Thyroid gland (tissue), 4 donors: ENCODE measurements around the gene SAA4. TPM values are rescaled to one million over a fixed set of nuclear protein-coding genes. Genes with fewer than 3 reads are reported as not detected.
"Not testable (repeated sequence)": the region's sequence is repeated elsewhere in the genome, so short reads cannot be mapped to it uniquely, and the experiment has no call there.

Source experiments
- DNase-seq, 2 donors: peaks; one replicate each; pipeline ENCODE4 v3.0.0-alpha.2; 2019
- H3K27ac ChIP-seq, 3 donors: fragments of 200-600 bp; sonication (generic); 1 replicate in 2 of 3; 2 replicates in 1 of 3; pipeline ENCODE4 v1.5.1; 2016 to 2019; ENCODE audit warnings: mild to moderate bottlenecking in 1 of 3, moderate library complexity in 1 of 3
- H3K27me3 ChIP-seq: fragments of 200-600 bp; sonication (generic); one replicate; pipeline ENCODE4 v1.5.1; 2019
- H3K36me3 ChIP-seq, 2 donors: fragments of 200-600 bp; sonication (generic); one replicate each; pipeline ENCODE4 v1.5.1; 2016 to 2019
- H3K4me1 ChIP-seq, 2 donors: fragments of 200-600 bp; sonication (generic); one replicate each; pipeline ENCODE4 v1.5.1; 2017 to 2019
- H3K4me3 ChIP-seq, 3 donors: fragments of 200-600 bp; sonication (generic); replicated peaks in 1 of 3; 1 replicate in 2 of 3; 2 replicates in 1 of 3; pipeline ENCODE4 v1.5.1; 2016; ENCODE audit warnings: mild to moderate bottlenecking in 1 of 3
- H3K9me3 ChIP-seq: fragments of 200-600 bp; sonication (generic); one replicate; pipeline ENCODE4 v1.5.1; 2017
- POLR2A ChIP-seq, 2 donors: fragments of 450-650 bp; IDR thresholded peaks; one replicate each; pipeline ENCODE4 v1.6.1; 2017; ENCODE audit warnings: antibody characterized with exemption in 2 of 2, mild to moderate bottlenecking in 2 of 2, moderate library complexity in 1 of 2
- WGBS, 2 donors: methylation state at CpG; one replicate each; pipeline ENCODE4 v1.1.5; 2017; 5-methylcytosine and 5-hydroxymethylcytosine counted together
- intact Hi-C: fragments of 100-400 bp; cut with DNase I; formaldehyde crosslinking; loops from one replicate; pipeline ENCODE4 v1.15.1; 2023
- total RNA-seq, 4 donors: library from RNA; depleted of rRNA; stranded (reverse); fragments of >200 nt; gene quantifications; one replicate each; pipeline ENCODE4 v1.2.3, GENCODE V29; 2016
- TF ChIP-seq, protein P1 (sequence below), 6 experiments: fragments of 200-600 bp in 3 of 6; fragments of 450-650 bp in 3 of 6; sonication (generic) in 3 of 6; IDR thresholded peaks; one replicate each; pipeline ENCODE4 v1.5.1; 2016 to 2019; ENCODE audit warnings: antibody characterized with exemption in 6 of 6, mild to moderate bottlenecking in 2 of 6, inconsistent platforms in 1 of 6, moderate library complexity in 1 of 6

SAA4 gene
- total RNA-seq, 4 donors from 2014 or later, result not detected

DNA sequence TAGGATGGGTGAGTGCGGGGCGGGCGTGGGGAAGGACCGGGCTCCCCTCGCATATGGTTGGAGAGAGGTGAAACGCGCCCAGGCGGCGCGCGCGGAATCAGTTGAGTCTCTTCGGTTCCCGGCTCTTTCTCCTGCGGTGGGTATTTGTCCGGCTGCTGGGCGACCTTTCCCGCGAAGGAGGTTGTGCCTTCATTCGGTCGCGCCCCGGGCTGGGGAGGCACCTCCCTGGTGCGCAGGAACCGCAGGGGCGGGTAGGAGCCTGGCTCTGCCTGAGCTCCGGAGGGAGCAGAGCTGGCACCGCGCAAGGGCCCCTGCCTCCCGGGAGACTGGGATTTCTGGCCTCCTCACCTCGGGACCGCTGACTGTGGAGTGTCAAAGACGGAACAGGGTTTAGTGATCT, 27.5 kb downstream of the SAA4 start:
- intact Hi-C loops, result no loop called here
- Histone ChIP-seq H3K4me1 (no peaks in the 10 kb centered on the region), H3K9me3 (no peaks in the 10 kb centered on the region), H3K27ac (no peak overlapping the region), H3K27me3 (no peaks in the 10 kb centered on the region), H3K36me3 (no peaks in the 10 kb centered on the region), H3K4me3 (no peak overlapping the region)
- WGBS, 2 donors, result 24 to 25% methylated on average over 24 to 29 of the region's 33 CpGs
- TF ChIP-seq, protein P1, sequence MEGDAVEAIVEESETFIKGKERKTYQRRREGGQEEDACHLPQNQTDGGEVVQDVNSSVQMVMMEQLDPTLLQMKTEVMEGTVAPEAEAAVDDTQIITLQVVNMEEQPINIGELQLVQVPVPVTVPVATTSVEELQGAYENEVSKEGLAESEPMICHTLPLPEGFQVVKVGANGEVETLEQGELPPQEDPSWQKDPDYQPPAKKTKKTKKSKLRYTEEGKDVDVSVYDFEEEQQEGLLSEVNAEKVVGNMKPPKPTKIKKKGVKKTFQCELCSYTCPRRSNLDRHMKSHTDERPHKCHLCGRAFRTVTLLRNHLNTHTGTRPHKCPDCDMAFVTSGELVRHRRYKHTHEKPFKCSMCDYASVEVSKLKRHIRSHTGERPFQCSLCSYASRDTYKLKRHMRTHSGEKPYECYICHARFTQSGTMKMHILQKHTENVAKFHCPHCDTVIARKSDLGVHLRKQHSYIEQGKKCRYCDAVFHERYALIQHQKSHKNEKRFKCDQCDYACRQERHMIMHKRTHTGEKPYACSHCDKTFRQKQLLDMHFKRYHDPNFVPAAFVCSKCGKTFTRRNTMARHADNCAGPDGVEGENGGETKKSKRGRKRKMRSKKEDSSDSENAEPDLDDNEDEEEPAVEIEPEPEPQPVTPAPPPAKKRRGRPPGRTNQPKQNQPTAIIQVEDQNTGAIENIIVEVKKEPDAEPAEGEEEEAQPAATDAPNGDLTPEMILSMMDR (IDR thresholded peaks at IDR 0.05), result no peak
- TF ChIP-seq POLR2A (IDR thresholded peaks at IDR 0.05), result no peak
- DNase-seq, result no peak

DNA sequence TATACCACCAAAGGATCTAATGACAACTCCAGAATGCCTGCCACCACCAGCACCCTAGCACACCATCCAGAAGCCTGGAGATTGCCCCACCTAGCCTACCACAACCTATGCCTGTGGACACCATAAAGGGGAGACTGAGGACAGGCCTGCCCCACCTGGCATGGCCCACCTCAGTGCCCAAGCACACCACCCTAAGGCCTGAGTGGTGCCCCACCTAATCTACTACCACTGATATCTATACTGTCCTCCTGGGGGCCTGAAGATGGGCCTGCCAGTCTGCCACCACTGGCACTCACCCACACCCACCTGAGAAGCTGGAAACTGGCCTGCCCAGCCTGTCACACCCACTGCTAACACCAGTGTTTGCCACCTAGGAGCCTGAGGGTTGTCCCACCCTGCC, 31.8 kb downstream of the SAA4 start:
- Histone ChIP-seq H3K27ac (no peak overlapping the region), H3K9me3 (no peaks in the 10 kb centered on the region), H3K27me3 (no peaks in the 10 kb centered on the region), H3K4me3 (no peak overlapping the region), H3K4me1 (no peaks in the 10 kb centered on the region), H3K36me3 (no peaks in the 10 kb centered on the region)
- DNase-seq, result no peak
- no peak for TF ChIP-seq POLR2A (IDR thresholded peaks at IDR 0.05)
- TF ChIP-seq, protein P1 (IDR thresholded peaks at IDR 0.05), result no peak
- intact Hi-C loops, result no loop called here

DNA sequence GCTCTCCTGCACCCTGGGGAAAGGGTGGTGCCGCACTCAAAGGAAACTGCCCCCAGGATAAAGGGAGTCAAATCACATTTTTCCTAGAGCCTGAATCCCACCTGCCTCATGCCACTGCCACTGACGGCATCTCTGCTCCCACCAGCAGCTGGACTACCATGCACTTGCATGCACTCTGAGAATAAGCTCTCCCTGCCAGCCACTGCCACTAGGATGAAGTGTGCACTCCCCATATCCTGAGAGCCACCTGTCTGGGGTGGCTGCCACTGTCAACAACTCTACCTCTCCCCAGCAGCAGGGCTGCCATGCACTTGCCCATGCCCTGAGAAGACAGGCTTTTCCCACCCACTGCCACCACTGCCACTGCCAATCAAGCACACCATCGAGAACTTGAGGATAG, 32.4 kb downstream of the SAA4 start:
- no peak overlapping the region for H3K4me3 ChIP-seq
- 83 to 92% methylated on average over 2 to 3 of the region's 3 CpGs for WGBS, 2 donors
- no peaks in the 10 kb centered on the region for H3K27me3 ChIP-seq
- no peak for TF ChIP-seq POLR2A (IDR thresholded peaks at IDR 0.05)
- TF ChIP-seq, protein P1 (IDR thresholded peaks at IDR 0.05), result no peak
- H3K36me3 ChIP-seq, result no peaks in the 10 kb centered on the region
- H3K9me3 ChIP-seq, result no peaks in the 10 kb centered on the region
- H3K27ac ChIP-seq, result no peak overlapping the region
- no peak for DNase-seq
- intact Hi-C loops, result no loop called here
- no peaks in the 10 kb centered on the region for H3K4me1 ChIP-seq

DNA sequence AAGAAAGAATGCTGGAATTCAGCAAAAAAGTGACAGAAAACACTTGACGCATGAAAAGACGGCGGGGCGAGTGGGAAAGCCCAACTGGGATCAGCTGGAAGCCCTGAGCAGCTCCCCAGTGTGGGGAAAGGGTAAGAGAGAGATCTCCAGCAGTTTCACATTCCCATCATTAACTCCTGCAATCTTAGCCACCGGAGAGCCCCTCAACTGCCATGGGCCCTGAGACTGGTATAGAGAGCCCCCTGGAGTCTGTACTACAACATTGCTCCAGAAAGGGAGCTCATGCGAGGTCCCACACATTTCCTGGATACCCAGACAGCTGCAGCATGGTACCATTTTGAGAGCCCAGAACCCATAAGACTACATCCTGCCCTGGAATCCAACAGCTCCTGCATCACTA, 32.9 kb downstream of the SAA4 start:
- no peaks in the 10 kb centered on the region for H3K4me1 ChIP-seq
- 8 to 13% methylated on average over 6 of the region's 6 CpGs for WGBS, 2 donors
- no peak overlapping the region for H3K4me3 ChIP-seq
- DNase-seq, result no peak
- intact Hi-C loops, result no loop called here
- no peaks in the 10 kb centered on the region for H3K27me3 ChIP-seq
- H3K36me3 ChIP-seq, result no peaks in the 10 kb centered on the region
- TF ChIP-seq, protein P1 (IDR thresholded peaks at IDR 0.05), result no peak
- no peak for TF ChIP-seq POLR2A (IDR thresholded peaks at IDR 0.05)
- no peaks in the 10 kb centered on the region for H3K9me3 ChIP-seq
- no peak overlapping the region for H3K27ac ChIP-seq

DNA sequence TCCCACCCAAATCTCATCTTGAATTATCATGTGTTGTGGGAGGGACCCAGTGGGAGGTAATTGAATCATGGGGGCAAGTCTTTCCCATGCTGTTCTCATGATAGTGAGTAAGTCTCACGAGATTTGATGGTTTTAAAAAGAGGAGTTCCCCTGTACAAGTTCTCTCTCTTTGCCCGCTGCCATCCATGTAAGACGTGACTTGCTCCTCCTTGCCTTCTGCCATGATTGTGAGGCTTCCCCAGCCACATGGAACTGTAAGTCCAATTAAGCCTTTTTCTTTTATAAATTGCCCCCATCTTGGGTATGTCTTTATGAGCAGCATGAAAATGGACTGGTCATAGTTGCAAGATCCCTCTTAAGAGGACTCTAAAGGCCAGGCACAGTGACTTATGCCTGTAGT, 38.9 kb downstream of the SAA4 start:
- H3K27ac ChIP-seq, H3K4me3 ChIP-seq, H3K27me3 ChIP-seq, intact Hi-C loops, H3K9me3 ChIP-seq, H3K36me3 ChIP-seq, H3K4me1 ChIP-seq, DNase-seq: not testable (repeated sequence)
- WGBS, 2 donors, result 56 to 62% methylated on average over 3 of the region's 3 CpGs

DNA sequence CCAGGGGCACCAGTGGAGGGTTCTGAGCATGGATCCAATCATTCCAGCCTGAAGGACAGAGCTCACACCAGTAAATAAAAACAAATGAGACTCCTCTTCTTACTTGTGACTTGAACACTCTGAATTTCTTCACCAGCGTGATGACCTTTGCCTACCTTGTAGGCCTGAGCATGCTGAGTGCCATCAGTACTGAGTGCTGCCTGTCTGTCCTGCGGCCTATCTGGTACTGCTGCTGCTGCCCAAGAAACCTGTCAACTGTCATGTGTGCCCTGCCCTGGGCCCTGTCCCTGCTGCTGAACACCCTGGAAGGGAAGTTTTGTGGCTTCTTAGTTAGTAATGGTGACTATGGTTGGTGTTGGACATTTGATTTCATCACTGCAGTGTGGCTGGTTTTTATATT, 40.1 kb downstream of the SAA4 start:
- H3K27ac ChIP-seq, result no peak overlapping the region
- WGBS, 2 donors, result 88 to 96% methylated on average over 2 of the region's 2 CpGs
- H3K4me3 ChIP-seq, result no peak overlapping the region
- H3K36me3 ChIP-seq, result no peaks in the 10 kb centered on the region
- intact Hi-C loops, result no loop called here
- no peak for DNase-seq
- H3K9me3 ChIP-seq, result no peaks in the 10 kb centered on the region
- TF ChIP-seq POLR2A (IDR thresholded peaks at IDR 0.05), result no peak
- TF ChIP-seq, protein P1 (IDR thresholded peaks at IDR 0.05), result no peak
- no peaks in the 10 kb centered on the region for H3K27me3 ChIP-seq
- no peaks in the 10 kb centered on the region for H3K4me1 ChIP-seq
